ENCODE measurements around the gene LHPP.
A peak's percentile ranks its signal among the peaks of the same experiment; 100 is the strongest.

The LHPP gene

DNA sequence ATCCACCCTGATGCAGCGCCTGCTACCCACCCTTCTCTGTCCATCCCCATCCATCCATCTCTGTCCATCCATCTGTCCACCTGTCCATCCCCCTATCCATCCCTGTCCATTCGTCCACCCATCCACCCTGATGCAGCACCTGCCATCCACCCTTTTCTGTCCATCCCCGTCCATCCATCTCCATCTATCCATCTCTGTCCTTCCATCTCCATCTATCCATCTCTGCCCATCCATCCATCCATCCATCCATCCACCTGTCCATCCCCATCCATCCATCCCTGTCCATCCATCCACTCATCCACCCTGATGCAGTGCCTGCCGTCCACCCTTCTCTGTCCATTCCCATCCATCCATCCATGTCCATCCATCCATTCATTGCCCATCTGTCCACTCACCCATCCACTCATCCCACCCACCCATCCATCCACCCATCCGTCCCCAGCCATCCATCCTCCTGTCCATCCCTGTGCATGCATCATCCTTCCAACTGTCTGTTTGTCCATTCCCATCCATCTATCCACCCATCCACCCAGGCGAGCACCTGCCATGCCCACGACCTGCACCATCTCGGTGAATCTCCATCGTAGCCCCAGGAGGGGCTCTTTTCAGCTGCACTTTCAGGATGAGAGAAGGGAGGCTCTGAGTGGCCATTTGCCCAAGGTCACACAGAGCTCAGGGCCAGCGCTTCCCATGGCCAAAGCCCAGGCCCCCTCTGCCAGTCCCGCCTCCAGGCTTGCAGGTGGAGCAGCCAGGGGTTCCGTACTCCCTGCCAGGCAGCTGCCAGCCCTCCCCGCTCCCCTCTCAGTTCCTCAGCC, 137.4 kb downstream of the LHPP start:
- Histone ChIP-seq H3K36me3 (ENCODE audit: control insufficient read depth, insufficient read depth, low read length) (no peaks in the 10 kb centered on the region), H3K27ac (ENCODE audit: low read depth, low read length) (no peak overlapping the region), H3K4me3 (ENCODE audit: low read length) (no peak overlapping the region), H3K27me3 (ENCODE audit: control insufficient read depth, insufficient read depth, low read length) (no peaks in the 10 kb centered on the region), H3K9ac (ENCODE audit: low read length) (no peak overlapping the region), H3K4me1 (ENCODE audit: control insufficient read depth, insufficient read depth, low read length) (no peaks in the 10 kb centered on the region)

DNA sequence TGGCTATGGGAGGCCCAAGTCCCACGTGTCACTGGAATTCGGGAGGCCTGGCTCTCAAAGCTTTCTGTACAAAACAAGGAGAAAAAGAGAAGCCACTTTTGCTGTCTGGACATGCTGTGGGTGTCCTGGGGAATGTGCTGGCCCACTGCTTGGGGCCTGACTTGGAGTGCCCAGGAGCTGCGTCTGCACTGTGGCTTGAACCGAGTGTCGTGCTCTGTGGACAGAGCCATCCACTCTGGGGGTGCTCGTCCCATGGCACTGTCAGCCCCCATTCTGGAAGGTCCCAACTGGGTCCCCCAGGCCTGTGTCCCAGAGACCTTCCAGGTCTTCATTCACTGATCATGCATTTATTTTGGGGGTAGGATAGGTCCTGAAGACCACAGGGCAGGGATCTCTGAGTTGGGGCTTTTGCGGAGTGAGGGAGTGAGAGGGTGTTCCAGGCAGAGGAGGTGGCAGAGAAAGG, 138.0 kb downstream of the LHPP start:
- Histone ChIP-seq H3K9ac (ENCODE audit: low read length) (no peak overlapping the region), H3K27ac (ENCODE audit: low read depth, low read length) (no peak overlapping the region), H3K4me1 (ENCODE audit: control insufficient read depth, insufficient read depth, low read length) (no peaks in the 10 kb centered on the region), H3K36me3 (ENCODE audit: control insufficient read depth, insufficient read depth, low read length) (no peaks in the 10 kb centered on the region), H3K4me3 (ENCODE audit: low read length) (no peak overlapping the region), H3K27me3 (ENCODE audit: control insufficient read depth, insufficient read depth, low read length) (no peaks in the 10 kb centered on the region)

DNA sequence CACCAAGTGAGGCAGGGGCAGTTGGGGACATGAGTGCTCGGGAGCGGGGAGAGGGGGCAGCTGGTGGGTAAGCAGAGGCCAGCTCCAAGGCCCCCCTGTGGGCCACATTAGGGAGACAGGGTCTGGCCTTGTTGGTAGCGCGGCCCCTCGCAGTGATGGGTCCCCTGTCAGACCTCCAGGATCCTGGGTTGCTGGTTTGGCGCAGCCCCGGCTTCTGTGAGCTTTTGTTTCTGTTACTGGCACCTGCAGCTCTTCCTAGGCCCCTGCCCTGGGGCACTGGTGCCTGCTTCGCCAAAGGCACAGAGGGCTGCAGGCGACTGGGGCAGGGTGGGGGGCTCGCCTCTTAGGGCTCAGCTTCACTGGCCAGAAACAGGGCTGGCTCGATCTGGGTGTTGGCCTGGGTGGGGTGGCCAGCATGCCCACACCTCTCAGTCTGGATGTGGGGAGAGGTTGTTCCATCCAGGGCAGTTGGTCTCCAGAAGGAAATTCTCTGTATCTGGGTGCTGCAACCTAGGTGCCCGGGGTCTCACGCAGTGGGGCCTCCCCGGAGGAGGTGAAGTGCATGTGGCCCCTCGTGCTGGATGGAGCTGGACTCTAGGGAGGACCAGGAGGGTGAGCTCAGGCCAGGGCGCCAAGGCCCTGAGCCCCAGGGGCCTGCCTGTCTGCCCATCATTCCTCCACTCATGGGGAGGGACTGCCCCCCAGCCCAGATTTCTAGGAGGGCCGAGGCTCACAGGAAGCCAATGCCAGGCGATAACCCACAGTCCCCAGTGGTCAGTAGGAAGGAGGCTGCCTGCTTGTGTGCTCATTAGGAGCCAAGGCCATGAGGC, 138.6 kb downstream of the LHPP start:
- H3K36me3 ChIP-seq (ENCODE audit: control insufficient read depth, insufficient read depth, low read length) = no peaks in the 10 kb centered on the region
- H3K27ac ChIP-seq (ENCODE audit: low read depth, low read length) = no peak overlapping the region
- no peaks in the 10 kb centered on the region for H3K27me3 ChIP-seq (ENCODE audit: control insufficient read depth, insufficient read depth, low read length)
- H3K4me3 ChIP-seq (ENCODE audit: low read length) = no peak overlapping the region
- no peaks in the 10 kb centered on the region for H3K4me1 ChIP-seq (ENCODE audit: control insufficient read depth, insufficient read depth, low read length)
- H3K9ac ChIP-seq (ENCODE audit: low read length) = no peak overlapping the region

DNA sequence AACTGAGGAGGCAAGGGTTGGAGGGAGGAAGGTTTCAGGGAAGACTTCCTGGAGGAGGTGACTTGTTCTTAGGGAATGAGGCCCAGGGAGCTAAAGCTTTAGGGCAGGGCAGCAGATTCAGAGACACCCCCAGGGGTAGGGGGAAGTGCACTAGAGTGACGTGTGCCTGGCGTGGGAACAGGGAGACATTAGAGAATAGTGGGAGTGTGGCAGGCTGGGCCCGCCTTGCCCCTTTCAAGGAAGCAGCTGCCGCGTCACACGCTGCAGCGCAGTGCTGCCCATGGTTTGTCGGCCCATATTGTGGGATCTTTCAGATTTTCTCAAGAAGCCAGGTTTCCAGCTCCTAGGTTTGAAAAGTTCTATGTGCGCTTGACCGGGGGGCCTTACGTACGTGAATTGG, 139.4 kb downstream of the LHPP start:
- no peak overlapping the region for H3K4me3 ChIP-seq (ENCODE audit: low read length)
- no peaks in the 10 kb centered on the region for H3K36me3 ChIP-seq (ENCODE audit: control insufficient read depth, insufficient read depth, low read length)
- H3K9ac ChIP-seq (ENCODE audit: low read length) = no peak overlapping the region
- H3K4me1 ChIP-seq (ENCODE audit: control insufficient read depth, insufficient read depth, low read length) = no peaks in the 10 kb centered on the region
- no peaks in the 10 kb centered on the region for H3K27me3 ChIP-seq (ENCODE audit: control insufficient read depth, insufficient read depth, low read length)
- no peak overlapping the region for H3K27ac ChIP-seq (ENCODE audit: low read depth, low read length)

DNA sequence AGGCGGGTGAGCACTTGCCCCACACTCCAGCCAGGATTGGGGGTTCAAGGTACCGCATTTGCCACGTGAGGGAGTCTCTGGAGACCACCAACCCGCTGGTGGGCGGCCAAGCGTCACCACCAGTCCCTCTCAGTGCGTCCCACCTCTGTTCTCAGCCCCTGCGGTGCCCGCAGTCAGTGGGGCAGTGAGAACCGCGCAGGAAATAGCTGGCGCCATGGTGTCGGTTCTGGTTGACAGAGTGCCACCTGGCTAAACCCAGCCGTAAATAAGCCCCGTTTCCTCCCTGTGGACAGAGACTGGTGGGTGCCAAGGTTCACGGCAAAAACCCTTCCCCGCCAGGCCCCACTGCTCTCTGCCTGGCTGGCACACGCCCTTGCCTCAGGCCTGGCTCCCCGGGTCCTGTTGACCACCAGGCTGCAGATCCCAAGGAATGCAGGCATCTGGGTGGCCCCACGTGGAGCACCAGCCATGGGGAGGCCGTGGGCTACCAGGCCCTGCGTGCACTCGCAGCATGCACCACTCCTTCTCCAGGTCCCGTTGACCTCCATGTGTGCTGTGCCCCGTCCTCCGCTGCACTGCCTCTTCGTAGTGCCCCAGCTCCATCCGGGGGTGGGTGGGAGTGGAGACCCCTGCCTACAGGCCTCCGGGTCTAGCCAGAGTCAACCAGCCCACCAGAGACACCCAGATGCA, 140.0 kb downstream of the LHPP start:
- no peaks in the 10 kb centered on the region for H3K36me3 ChIP-seq (ENCODE audit: control insufficient read depth, insufficient read depth, low read length)
- H3K27ac ChIP-seq (ENCODE audit: low read depth, low read length) = no peak overlapping the region
- H3K9ac ChIP-seq (ENCODE audit: low read length) = no peak overlapping the region
- no peak overlapping the region for H3K4me3 ChIP-seq (ENCODE audit: low read length)
- H3K4me1 ChIP-seq (ENCODE audit: control insufficient read depth, insufficient read depth, low read length) = no peaks in the 10 kb centered on the region
- H3K27me3 ChIP-seq (ENCODE audit: control insufficient read depth, insufficient read depth, low read length) = no peaks in the 10 kb centered on the region

DNA sequence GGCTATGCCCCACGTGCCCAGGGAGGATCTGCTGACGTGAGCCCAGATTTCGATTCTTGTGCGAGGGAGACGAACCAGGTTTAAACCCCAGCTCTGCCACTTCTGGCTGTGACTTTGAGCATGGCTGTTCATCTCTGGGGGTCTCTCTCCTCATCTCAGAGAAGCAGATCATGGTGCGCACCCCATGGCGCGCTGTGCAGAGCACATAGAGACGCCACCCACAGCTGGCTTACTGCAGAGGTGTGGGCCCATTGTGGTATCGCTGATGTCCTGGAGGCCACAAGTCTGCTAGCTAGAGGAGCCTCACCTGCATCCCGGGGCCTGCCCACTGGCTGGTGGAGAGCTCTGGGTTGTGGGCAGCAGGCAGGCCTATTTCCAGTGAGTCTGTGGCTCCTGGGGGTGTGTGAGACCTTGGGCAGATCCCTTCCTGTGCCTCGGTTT, 140.5 kb downstream of the LHPP start:
- H3K9ac ChIP-seq (ENCODE audit: low read length) = no peak overlapping the region
- no peaks in the 10 kb centered on the region for H3K36me3 ChIP-seq (ENCODE audit: control insufficient read depth, insufficient read depth, low read length)
- no peaks in the 10 kb centered on the region for H3K4me1 ChIP-seq (ENCODE audit: control insufficient read depth, insufficient read depth, low read length)
- no peak overlapping the region for H3K27ac ChIP-seq (ENCODE audit: low read depth, low read length)
- no peaks in the 10 kb centered on the region for H3K27me3 ChIP-seq (ENCODE audit: control insufficient read depth, insufficient read depth, low read length)
- H3K4me3 ChIP-seq (ENCODE audit: low read length) = no peak overlapping the region

DNA sequence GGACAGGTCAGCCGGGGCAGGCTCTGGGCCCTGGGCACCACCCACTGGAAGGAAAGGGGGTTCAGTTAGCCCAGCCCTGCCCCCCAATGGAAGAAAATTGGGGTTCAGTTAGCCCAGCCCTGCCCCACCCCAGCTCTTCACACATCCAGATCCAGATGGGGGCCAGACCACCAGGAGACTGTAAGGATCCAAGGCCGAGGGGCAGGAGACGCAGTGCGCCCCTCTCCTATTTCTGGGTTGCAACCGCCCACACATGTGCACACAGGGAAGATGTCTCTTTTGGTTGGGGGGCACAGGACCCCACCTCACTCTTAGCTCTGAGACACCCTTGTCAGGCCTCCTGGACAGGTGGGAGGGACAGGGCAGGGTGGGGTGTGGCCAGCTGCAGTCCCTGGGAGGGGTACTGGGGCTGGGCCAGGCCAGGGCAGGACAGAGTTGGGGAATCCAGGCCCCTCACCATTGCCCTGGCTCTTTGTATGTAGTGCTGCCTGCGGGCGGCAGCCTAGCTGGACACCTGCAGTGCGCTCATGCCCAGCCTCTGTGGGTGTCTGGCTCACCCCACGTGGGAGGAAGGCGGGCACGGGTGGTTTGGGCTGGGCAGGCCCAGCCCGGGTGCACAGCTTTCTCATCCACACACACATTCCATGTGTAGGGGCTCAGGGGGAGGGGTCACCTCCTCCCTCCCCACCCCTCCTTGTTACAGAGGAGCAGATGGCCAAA, 141.2 kb downstream of the LHPP start:
- Histone ChIP-seq H3K27ac (ENCODE audit: low read depth, low read length) (no peak overlapping the region), H3K4me1 (ENCODE audit: control insufficient read depth, insufficient read depth, low read length) (no peaks in the 10 kb centered on the region), H3K9ac (ENCODE audit: low read length) (no peak overlapping the region)

DNA sequence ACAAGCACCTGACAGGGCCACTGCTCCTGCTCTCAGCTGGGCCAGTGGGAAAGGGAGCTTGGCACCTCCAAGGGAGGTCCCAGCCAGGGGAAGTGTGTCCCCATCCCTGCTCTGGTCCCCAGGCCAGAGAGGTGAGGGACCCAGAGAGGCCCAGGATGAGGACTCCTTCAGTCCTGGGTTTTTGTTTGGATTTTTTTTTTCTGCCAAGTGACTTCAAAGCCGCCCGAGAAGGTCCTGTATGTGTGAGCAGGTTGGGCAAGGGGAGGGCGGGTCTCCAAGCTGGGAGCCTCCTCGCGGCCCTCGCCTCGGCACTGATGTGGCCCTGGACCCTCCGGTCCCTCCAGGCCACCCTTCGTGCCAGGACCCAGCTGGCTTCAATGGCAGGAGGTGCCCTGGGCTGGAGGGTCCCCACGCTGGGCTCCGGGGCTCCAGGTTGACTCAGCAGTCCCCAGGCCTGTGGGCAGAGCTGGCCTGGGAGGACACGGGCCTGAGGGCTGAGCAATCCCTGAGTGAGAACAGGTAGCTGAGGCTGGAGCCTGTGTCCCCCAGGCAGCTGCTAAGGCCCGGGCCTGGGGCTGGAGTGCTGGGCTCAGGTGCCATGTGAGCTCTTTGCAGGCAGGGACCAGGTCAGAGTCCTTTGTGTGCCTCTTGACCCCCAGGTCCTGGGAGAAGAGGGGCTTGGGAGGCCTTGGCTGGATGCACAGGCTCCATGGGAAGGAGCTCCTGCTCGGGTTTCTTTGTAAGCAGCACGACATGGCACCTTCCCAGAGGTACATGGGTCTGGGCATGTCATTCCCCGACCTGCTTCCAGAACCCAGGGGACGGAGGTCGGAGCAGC, 142.0 kb downstream of the LHPP start:
- Histone ChIP-seq H3K27ac (ENCODE audit: low read depth, low read length) (no peak overlapping the region), H3K27me3 (ENCODE audit: control insufficient read depth, insufficient read depth, low read length) (no peaks in the 10 kb centered on the region), H3K4me3 (ENCODE audit: low read length) (no peak overlapping the region), H3K36me3 (ENCODE audit: control insufficient read depth, insufficient read depth, low read length) (no peaks in the 10 kb centered on the region), H3K9ac (ENCODE audit: low read length) (no peak overlapping the region), H3K4me1 (ENCODE audit: control insufficient read depth, insufficient read depth, low read length) (no peaks in the 10 kb centered on the region)

More for the DNA sequence above, 141.2 kb downstream of the LHPP start:
- H3K36me3 ChIP-seq (ENCODE audit: control insufficient read depth, insufficient read depth, low read length) = no peaks in the 10 kb centered on the region
- no peak overlapping the region for H3K4me3 ChIP-seq (ENCODE audit: low read length)
- H3K27me3 ChIP-seq (ENCODE audit: control insufficient read depth, insufficient read depth, low read length) = no peaks in the 10 kb centered on the region

DNA sequence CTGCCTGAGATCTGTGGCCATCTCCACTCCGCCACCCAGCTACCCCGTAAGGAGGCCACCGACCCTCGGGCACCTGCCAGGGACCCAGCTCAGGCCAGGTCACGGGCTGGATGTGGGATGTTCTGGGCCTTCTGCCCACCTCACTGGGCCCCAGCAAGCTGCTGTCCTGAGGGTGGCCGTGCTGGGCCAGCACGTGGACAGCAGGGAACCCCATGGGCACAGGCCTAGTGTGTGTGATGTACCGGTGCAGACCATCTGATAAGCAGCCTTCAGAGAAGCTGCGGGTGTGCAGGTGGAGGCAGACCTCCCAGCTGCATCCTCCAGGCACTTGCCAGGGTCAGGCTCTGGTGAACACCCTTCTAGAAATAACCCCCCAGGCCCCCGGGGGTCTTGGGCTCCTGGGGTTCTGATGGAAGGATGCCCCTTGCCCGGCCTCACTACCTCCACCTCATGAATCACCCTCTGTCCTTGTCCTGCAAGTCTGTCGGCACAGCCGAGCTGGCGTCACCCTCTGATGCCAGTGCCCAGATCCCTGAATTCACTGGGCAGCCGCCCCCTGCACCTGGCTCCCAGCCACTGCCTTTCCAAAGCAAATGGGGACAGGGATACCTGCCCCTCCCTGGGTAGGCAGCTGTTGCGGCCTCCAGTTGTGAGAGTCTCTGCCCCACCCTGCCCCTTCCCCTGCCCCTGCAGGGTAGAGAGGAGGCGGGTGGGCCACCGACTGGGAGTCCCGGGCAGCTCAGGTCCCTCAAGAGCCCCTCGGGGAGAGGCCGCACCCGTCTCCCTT, 142.8 kb downstream of the LHPP start:
- Histone ChIP-seq H3K4me3 (ENCODE audit: low read length) (no peak overlapping the region), H3K27me3 (ENCODE audit: control insufficient read depth, insufficient read depth, low read length) (no peaks in the 10 kb centered on the region), H3K9ac (ENCODE audit: low read length) (no peak overlapping the region), H3K4me1 (ENCODE audit: control insufficient read depth, insufficient read depth, low read length) (no peaks in the 10 kb centered on the region), H3K36me3 (ENCODE audit: control insufficient read depth, insufficient read depth, low read length) (no peaks in the 10 kb centered on the region), H3K27ac (ENCODE audit: low read depth, low read length) (peak overlapping the region; percentile 39)

DNA sequence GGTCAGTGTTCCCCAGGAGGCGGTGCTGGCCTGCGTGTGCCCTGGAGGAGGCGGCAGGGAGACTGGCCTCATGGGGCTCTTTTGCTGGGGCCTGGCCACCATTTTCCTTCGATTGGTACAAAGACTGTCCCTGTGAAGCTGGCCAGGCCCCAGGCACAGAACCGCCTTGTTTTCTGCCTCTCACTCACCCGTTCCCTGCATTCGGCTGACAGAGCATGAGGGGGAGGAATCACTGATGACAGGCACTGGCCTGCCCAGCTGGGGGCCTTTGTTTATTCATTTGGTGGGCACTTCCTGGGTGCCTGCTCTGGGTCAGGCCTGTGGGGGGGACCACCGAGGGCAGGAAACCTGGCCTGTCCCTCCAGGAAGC, 143.4 kb downstream of the LHPP start:
- Histone ChIP-seq H3K9ac (ENCODE audit: low read length) (no peak overlapping the region), H3K27ac (ENCODE audit: low read depth, low read length) (peak overlapping the region; percentile 39), H3K4me1 (ENCODE audit: control insufficient read depth, insufficient read depth, low read length) (no peaks in the 10 kb centered on the region), H3K36me3 (ENCODE audit: control insufficient read depth, insufficient read depth, low read length) (no peaks in the 10 kb centered on the region), H3K4me3 (ENCODE audit: low read length) (no peak overlapping the region), H3K27me3 (ENCODE audit: control insufficient read depth, insufficient read depth, low read length) (no peaks in the 10 kb centered on the region)

DNA sequence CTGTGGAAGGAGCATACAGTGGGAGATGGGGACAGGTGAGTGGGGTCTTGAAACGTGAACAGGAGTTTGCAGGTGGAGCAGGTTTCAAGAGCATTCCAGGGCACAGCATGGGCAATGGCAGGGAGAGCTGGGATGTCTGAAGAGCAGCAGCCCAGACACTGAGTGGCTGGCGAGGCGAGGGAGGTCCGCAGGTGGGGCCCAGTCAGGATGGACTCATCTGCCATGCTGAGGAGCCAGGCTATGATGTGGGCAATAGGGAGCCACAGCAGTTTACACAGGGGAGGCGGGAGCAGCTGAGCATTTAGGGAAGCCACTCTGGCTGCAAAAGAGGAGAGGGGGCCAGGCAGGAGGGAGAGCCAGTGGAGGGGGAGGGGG, 143.8 kb downstream of the LHPP start:
- Histone ChIP-seq H3K4me3 (ENCODE audit: low read length) (no peak overlapping the region), H3K4me1 (ENCODE audit: control insufficient read depth, insufficient read depth, low read length) (no peaks in the 10 kb centered on the region), H3K27ac (ENCODE audit: low read depth, low read length) (no peak overlapping the region), H3K9ac (ENCODE audit: low read length) (no peak overlapping the region), H3K36me3 (ENCODE audit: control insufficient read depth, insufficient read depth, low read length) (no peaks in the 10 kb centered on the region), H3K27me3 (ENCODE audit: control insufficient read depth, insufficient read depth, low read length) (no peaks in the 10 kb centered on the region)

Measured in rectal smooth muscle tissue (tissue), 1 donor.